Central memory CD8-positive, alpha-beta T cell (primary cell): Measurements from ENCODE around the gene MAIP1.

Experiments
- ATAC-seq: fragments of 150-1000 bp; cut with Tn5 transposase; replicated peaks from 2 replicates; pipeline ENCODE4 v1.10.0; 2022; ENCODE audit warnings: mild to moderate bottlenecking, moderate FRiP score, moderate number of reproducible peaks; ENCODE audit not compliant: poor library complexity, severe bottlenecking; ENCODE audit errors: extremely low read depth
- DNase-seq, 2 donors: peaks; one replicate each; pipeline ENCODE4 v3.0.0; 2021; ENCODE audit warnings: low spot score in 2 of 2
- H3K27ac Mint-ChIP-seq: one replicate; pipeline ENCODE4 v1.8.0; 2022; ENCODE audit warnings: low read depth, mild to moderate bottlenecking, moderate library complexity, mixed read lengths
- H3K27me3 Mint-ChIP-seq: one replicate; pipeline ENCODE4 v1.8.0; 2022; ENCODE audit warnings: mixed read lengths
- H3K36me3 Mint-ChIP-seq: one replicate; pipeline ENCODE4 v1.8.0; 2022; ENCODE audit warnings: mild to moderate bottlenecking, moderate library complexity, mixed read lengths; ENCODE audit not compliant: insufficient read depth
- H3K4me1 Mint-ChIP-seq: one replicate; pipeline ENCODE4 v1.8.0; 2022; ENCODE audit warnings: mixed read lengths
- H3K4me3 Mint-ChIP-seq: one replicate; pipeline ENCODE4 v1.8.0; 2022; ENCODE audit warnings: mild to moderate bottlenecking, moderate library complexity, mixed read lengths
- H3K9me3 Mint-ChIP-seq: one replicate; pipeline ENCODE4 v1.8.0; 2022; ENCODE audit warnings: mixed read lengths

The MAIP1 gene

GRCh38 chr2:199928226-199928625 is 27.2 kb upstream of the MAIP1 start:
- ATAC-seq (no peak), DNase-seq (no peak)
- peaks cover 33% of the 10 kb centered on the region for H3K36me3 Mint-ChIP-seq
- H3K27ac Mint-ChIP-seq, result peak overlapping the region; percentile 22
- H3K4me3 Mint-ChIP-seq, result no peak overlapping the region
- H3K4me1 Mint-ChIP-seq, result peaks cover 6% of the 10 kb centered on the region
- H3K9me3 Mint-ChIP-seq, result no peaks in the 10 kb centered on the region
- H3K27me3 Mint-ChIP-seq, result no peaks in the 10 kb centered on the region

GRCh38 chr2:199928626-199929025 is 26.8 kb upstream of the MAIP1 start:
- H3K4me1 Mint-ChIP-seq, result peaks cover 6% of the 10 kb centered on the region

DNA sequence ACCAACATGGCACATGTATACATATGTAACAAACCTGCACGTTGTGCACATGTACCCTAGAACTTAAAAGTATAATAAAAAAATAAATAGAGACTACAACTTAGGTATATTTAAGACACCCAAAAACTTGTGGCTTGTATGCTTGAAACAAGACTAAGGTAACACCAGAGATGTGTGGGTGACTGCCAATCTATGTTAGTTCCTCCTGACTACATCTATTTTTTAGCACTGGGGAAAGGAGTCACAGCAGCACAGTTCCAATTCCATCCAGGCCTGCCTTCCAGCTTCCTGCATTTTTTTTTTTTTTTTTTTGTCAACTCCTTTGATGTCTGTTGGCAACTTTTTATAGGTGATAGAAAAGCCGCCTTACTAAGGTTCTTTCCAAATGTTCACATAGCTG is 26.1 kb upstream of the MAIP1 start:
- no peak for ATAC-seq
- H3K27me3 Mint-ChIP-seq, result no peaks in the 10 kb centered on the region
- H3K4me1 Mint-ChIP-seq, result no peaks in the 10 kb centered on the region
- peak overlapping the region; percentile 13 for H3K27ac Mint-ChIP-seq
- H3K9me3 Mint-ChIP-seq, result no peaks in the 10 kb centered on the region
- no peak overlapping the region for H3K4me3 Mint-ChIP-seq
- no peak for DNase-seq
- H3K36me3 Mint-ChIP-seq, result peaks cover 35% of the 10 kb centered on the region

More at GRCh38 chr2:199928626-199929025, 26.8 kb upstream of the MAIP1 start:
- Mint-ChIP-seq H3K27ac (peak overlapping the region; percentile 22), H3K27me3 (no peaks in the 10 kb centered on the region), H3K9me3 (no peaks in the 10 kb centered on the region), H3K36me3 (peaks cover 35% of the 10 kb centered on the region), H3K4me3 (no peak overlapping the region)
- ATAC-seq, result no peak
- no peak for DNase-seq

DNA sequence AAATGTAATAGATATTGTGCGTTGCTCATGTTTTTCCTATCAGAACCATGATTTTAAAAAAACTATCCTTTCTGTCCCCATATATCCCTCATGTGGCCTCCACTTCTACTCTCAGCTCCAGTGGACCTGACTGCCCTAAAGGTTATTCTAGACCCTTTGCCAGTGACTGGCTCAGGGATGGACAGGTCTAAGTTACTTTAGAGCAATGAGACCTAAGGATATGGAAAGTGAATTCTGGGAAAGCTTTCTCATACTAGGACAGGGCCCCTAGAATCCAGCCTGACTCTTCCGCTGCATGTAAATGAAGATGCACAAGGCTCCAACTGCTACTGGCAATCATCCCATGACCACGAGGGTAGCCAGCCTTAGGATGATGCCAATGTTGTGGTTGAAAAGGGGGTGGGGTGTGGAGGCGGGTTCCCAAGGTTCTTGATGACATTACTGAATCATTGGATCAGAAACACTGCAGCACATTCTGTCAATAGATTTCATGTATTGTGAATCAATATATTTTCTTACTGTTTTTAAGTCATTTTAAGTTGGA is 23.0 kb upstream of the MAIP1 start:
- Mint-ChIP-seq H3K4me3 (no peak overlapping the region), H3K4me1 (no peaks in the 10 kb centered on the region), H3K36me3 (peaks cover 27% of the 10 kb centered on the region), H3K27me3 (no peaks in the 10 kb centered on the region), H3K27ac (no peak overlapping the region), H3K9me3 (no peaks in the 10 kb centered on the region)
- ATAC-seq (no peak), DNase-seq (no peak)

GRCh38 chr2:199933466-199933865 is 21.9 kb upstream of the MAIP1 start:
- H3K4me3 Mint-ChIP-seq, result no peak overlapping the region
- peak overlapping the region; percentile 35 for H3K27ac Mint-ChIP-seq
- no peaks in the 10 kb centered on the region for H3K4me1 Mint-ChIP-seq
- H3K9me3 Mint-ChIP-seq, result no peaks in the 10 kb centered on the region
- ATAC-seq (no peak), DNase-seq (no peak)
- H3K27me3 Mint-ChIP-seq, result no peaks in the 10 kb centered on the region
- peaks cover 34% of the 10 kb centered on the region for H3K36me3 Mint-ChIP-seq

GRCh38 chr2:199936554-199936953 is 18.8 kb upstream of the MAIP1 start:
- no peaks in the 10 kb centered on the region for H3K9me3 Mint-ChIP-seq
- no peak overlapping the region for H3K4me3 Mint-ChIP-seq
- peaks cover 33% of the 10 kb centered on the region for H3K36me3 Mint-ChIP-seq
- no peak overlapping the region for H3K27ac Mint-ChIP-seq
- no peaks in the 10 kb centered on the region for H3K27me3 Mint-ChIP-seq
- no peak for DNase-seq
- ATAC-seq, result no peak
- no peaks in the 10 kb centered on the region for H3K4me1 Mint-ChIP-seq

- Mint-ChIP-seq H3K9me3 (no peaks in the 10 kb centered on the region), H3K4me1 (peaks cover 6% of the 10 kb centered on the region), H3K4me3 (no peak overlapping the region), H3K27ac (no peak overlapping the region), H3K36me3 (peaks cover 36% of the 10 kb centered on the region), H3K27me3 (no peaks in the 10 kb centered on the region)
- DNase-seq (no peak), ATAC-seq (no peak)
These were observed 15.0 kb upstream of the MAIP1 start for GRCh38 chr2:199940373-199940772.

- no peak overlapping the region for H3K27ac Mint-ChIP-seq
- no peak for ATAC-seq
- H3K36me3 Mint-ChIP-seq, result peaks cover 50% of the 10 kb centered on the region
These were observed 12.0 kb upstream of the MAIP1 start for GRCh38 chr2:199943373-199943772.

GRCh38 chr2:199946196-199946595 is 9.2 kb upstream of the MAIP1 start:
- H3K27ac Mint-ChIP-seq, result no peak overlapping the region
- peaks cover 22% of the 10 kb centered on the region for H3K4me1 Mint-ChIP-seq
- no peaks in the 10 kb centered on the region for H3K9me3 Mint-ChIP-seq
- no peaks in the 10 kb centered on the region for H3K27me3 Mint-ChIP-seq
- DNase-seq (no peak), ATAC-seq (no peak)
- H3K4me3 Mint-ChIP-seq, result no peak overlapping the region
- H3K36me3 Mint-ChIP-seq, result peaks cover 44% of the 10 kb centered on the region

More at GRCh38 chr2:199943373-199943772, 12.0 kb upstream of the MAIP1 start:
- Mint-ChIP-seq H3K9me3 (no peaks in the 10 kb centered on the region), H3K4me3 (no peak overlapping the region), H3K4me1 (peaks cover 16% of the 10 kb centered on the region), H3K27me3 (no peaks in the 10 kb centered on the region)
- DNase-seq, result no peak

- no peak overlapping the region for H3K27ac Mint-ChIP-seq
- peaks cover 44% of the 10 kb centered on the region for H3K36me3 Mint-ChIP-seq
- H3K27me3 Mint-ChIP-seq, result no peaks in the 10 kb centered on the region
These were observed 8.5 kb upstream of the MAIP1 start for GRCh38 chr2:199946836-199947235.

DNA sequence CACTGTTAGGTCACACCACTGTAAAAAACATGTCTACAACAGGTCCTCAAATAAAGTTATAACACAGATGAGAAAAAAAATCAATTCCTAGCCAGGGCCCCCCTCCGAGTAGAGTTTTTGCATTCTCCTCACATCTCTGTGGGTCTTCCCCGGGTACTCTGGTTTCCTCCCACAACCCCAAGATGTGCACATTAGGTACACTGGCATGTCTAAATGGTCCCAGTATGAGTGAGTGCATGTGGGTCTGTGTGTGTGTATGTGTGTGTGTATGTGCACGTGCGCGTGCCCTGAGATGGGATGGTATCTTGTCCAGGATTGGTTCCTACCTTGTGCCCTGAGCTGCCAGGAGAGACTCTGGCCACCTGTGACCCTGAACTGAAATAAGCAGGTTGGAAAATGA is 5.0 kb upstream of the MAIP1 start:
- Mint-ChIP-seq H3K27ac (no peak overlapping the region), H3K36me3 (peaks cover 38% of the 10 kb centered on the region), H3K4me1 (peaks cover 38% of the 10 kb centered on the region), H3K27me3 (no peaks in the 10 kb centered on the region), H3K9me3 (no peaks in the 10 kb centered on the region), H3K4me3 (no peak overlapping the region)
- ATAC-seq (no peak), DNase-seq (no peak)

More at GRCh38 chr2:199946836-199947235, 8.5 kb upstream of the MAIP1 start:
- ATAC-seq (no peak), DNase-seq (no peak)
- Mint-ChIP-seq H3K4me1 (peaks cover 22% of the 10 kb centered on the region), H3K9me3 (no peaks in the 10 kb centered on the region), H3K4me3 (no peak overlapping the region)

GRCh38 chr2:199951023-199951422 is 4.4 kb upstream of the MAIP1 start:
- no peak for DNase-seq
- no peak for ATAC-seq
- H3K36me3 Mint-ChIP-seq, result peaks cover 40% of the 10 kb centered on the region
- H3K4me3 Mint-ChIP-seq, result no peak overlapping the region
- no peaks in the 10 kb centered on the region for H3K9me3 Mint-ChIP-seq
- H3K27ac Mint-ChIP-seq, result no peak overlapping the region
- H3K4me1 Mint-ChIP-seq, result peaks cover 36% of the 10 kb centered on the region
- no peaks in the 10 kb centered on the region for H3K27me3 Mint-ChIP-seq

- Mint-ChIP-seq H3K27ac (peak overlapping the region; percentile 96), H3K9me3 (no peaks in the 10 kb centered on the region), H3K36me3 (peaks cover 22% of the 10 kb centered on the region), H3K4me3 (peak overlapping the region; percentile 98), H3K27me3 (no peaks in the 10 kb centered on the region), H3K4me1 (peaks cover 52% of the 10 kb centered on the region)
- ATAC-seq (peak; percentile 23), DNase-seq (no peak)
These were observed 409 bp upstream of the MAIP1 start for GRCh38 chr2:199955007-199955338.

GRCh38 chr2:199956062-199956380 is 639 bp downstream of the MAIP1 start:
- H3K4me3 Mint-ChIP-seq, result peak overlapping the region; percentile 98
- peaks cover 46% of the 10 kb centered on the region for H3K4me1 Mint-ChIP-seq
- H3K27ac Mint-ChIP-seq, result peak overlapping the region; percentile 96
- no peaks in the 10 kb centered on the region for H3K9me3 Mint-ChIP-seq
- H3K27me3 Mint-ChIP-seq, result no peaks in the 10 kb centered on the region
- no peak for ATAC-seq
- no peak for DNase-seq
- H3K36me3 Mint-ChIP-seq, result peaks cover 28% of the 10 kb centered on the region
